Stimulated activated CD8-positive, alpha-beta memory T cell treated with anti-CD3 and anti-CD28 coated beads, Interleukin-15, amount 100 ng/mL, for 4 hours (primary cell): ENCODE data around the gene ZNF235.
"Not testable (repeated sequence)": the region's sequence is repeated elsewhere in the genome, so short reads cannot be mapped to it uniquely, and the experiment has no call there.

Experiments
- DNase-seq, 2 donors: peaks; one replicate each; pipeline ENCODE4 v3.0.0-alpha.2; 2020; ENCODE audit warnings: low read depth in 2 of 2

ZNF235 gene

GRCh38 chr19:44255705-44256411, 49.0 kb downstream of the ZNF235 start:
- no peak for DNase-seq

- DNase-seq, result no peak
Observed at GRCh38 chr19:44254496-44254895, 50.3 kb downstream of the ZNF235 start.

- DNase-seq, result not testable (repeated sequence)
Observed at GRCh38 chr19:44253392-44253791, 51.4 kb downstream of the ZNF235 start.

- not testable (repeated sequence) for DNase-seq
Observed at GRCh38 chr19:44252332-44252731, 52.5 kb downstream of the ZNF235 start.

- DNase-seq, result no peak
Observed at GRCh38 chr19:44236384-44236783, 68.4 kb downstream of the ZNF235 start.
